ENCODE data around the gene ERCC2.
A peak's percentile ranks its signal among the peaks of the same experiment; 100 is the strongest.
"Not testable (repeated sequence)": the region's sequence is repeated elsewhere in the genome, so short reads cannot be mapped to it uniquely, and the experiment has no call there.

The ERCC2 gene

GRCh38 chr19:45370410-45371204 is at the start of gene ERCC2:
Gene ERCC2, minus strand, starts transcription at chr19:45370573. Its CDS starts 33 bp downstream, at chr19:45370540.
- peak; percentile 95 for DNase-seq (ENCODE audit: low read depth)
- no peak for TF ChIP-seq CTCF (conservative IDR thresholded peaks at IDR 0.05; ENCODE audit: low read depth, low read length)
- H3K4me3 ChIP-seq (ENCODE audit: low read length): peak within 1 kb of the TSS; percentile 79

- H3K4me3 ChIP-seq (ENCODE audit: low read length): no peak overlapping the region
- DNase-seq (ENCODE audit: low read depth): no peak
- TF ChIP-seq CTCF (conservative IDR thresholded peaks at IDR 0.05; ENCODE audit: low read depth, low read length): no peak
Measured at GRCh38 chr19:45419895-45420294, 49.5 kb upstream of the ERCC2 start.

GRCh38 chr19:45419396-45419795 is 49.0 kb upstream of the ERCC2 start:
- no peak for DNase-seq (ENCODE audit: low read depth)
- H3K4me3 ChIP-seq (ENCODE audit: low read length): no peak overlapping the region
- no peak for TF ChIP-seq CTCF (conservative IDR thresholded peaks at IDR 0.05; ENCODE audit: low read depth, low read length)

GRCh38 chr19:45418802-45419201 is 48.4 kb upstream of the ERCC2 start:
- no peak for DNase-seq (ENCODE audit: low read depth)
- no peak for TF ChIP-seq CTCF (conservative IDR thresholded peaks at IDR 0.05; ENCODE audit: low read depth, low read length)

GRCh38 chr19:45417151-45417550 is 46.8 kb upstream of the ERCC2 start:
- no peak for DNase-seq (ENCODE audit: low read depth)
- H3K4me3 ChIP-seq (ENCODE audit: low read length): no peak overlapping the region
- TF ChIP-seq CTCF (conservative IDR thresholded peaks at IDR 0.05; ENCODE audit: low read depth, low read length): no peak

More at GRCh38 chr19:45418802-45419201, 48.4 kb upstream of the ERCC2 start:
- no peak overlapping the region for H3K4me3 ChIP-seq (ENCODE audit: low read length)

GRCh38 chr19:45414468-45414867 is 44.1 kb upstream of the ERCC2 start:
- no peak for DNase-seq (ENCODE audit: low read depth)
- no peak for TF ChIP-seq CTCF (conservative IDR thresholded peaks at IDR 0.05; ENCODE audit: low read depth, low read length)
- H3K4me3 ChIP-seq (ENCODE audit: low read length): no peak overlapping the region

- no peak for TF ChIP-seq CTCF (conservative IDR thresholded peaks at IDR 0.05; ENCODE audit: low read depth, low read length)
- H3K4me3 ChIP-seq (ENCODE audit: low read length): no peak overlapping the region
- no peak for DNase-seq (ENCODE audit: low read depth)
Measured at GRCh38 chr19:45413497-45413896, 43.1 kb upstream of the ERCC2 start.

GRCh38 chr19:45410330-45410729 is 40.0 kb upstream of the ERCC2 start:
- not testable (repeated sequence) for DNase-seq (ENCODE audit: low read depth); H3K4me3 ChIP-seq (ENCODE audit: low read length)

Data from retinal pigment epithelial cell (primary cell).